ENCODE results near the gene DVL2. TPM values are rescaled to one million over a fixed set of nuclear protein-coding genes. Genes with fewer than 3 reads are reported as not detected.

The DVL2 gene
- 10 to 100 TPM; 35.1 to 61.6 TPM for total RNA-seq

- Mint-ChIP-seq H3K4me3 (peak within 1 kb of the TSS; percentile 91), H3K36me3 (peaks cover 11% of the 10 kb centered on the region), H3K9me3 (no peaks in the 10 kb centered on the region), H3K27ac (peak within 1 kb of the TSS; percentile 73 to 87), H3K4me1 (ENCODE audit: low read depth in 2 of 2) (peaks cover 43 to 47% of the 10 kb centered on the region in 2 donors), H3K27me3 (no peaks in the 10 kb centered on the region)
- peak; percentile 72 to 80 for ATAC-seq
- peak; percentile 95 for DNase-seq (ENCODE audit: low spot score)
Observed at GRCh38 chr17:7234083-7234951, at the start of gene DVL2. Gene DVL2, minus strand, starts transcription at chr17:7234517. Its CDS starts 255 bp downstream, at chr17:7234262.

- H3K27me3 Mint-ChIP-seq: peaks cover 13 to 22% of the 10 kb centered on the region in 2 donors
- peaks cover 21 to 26% of the 10 kb centered on the region in 2 donors for H3K4me1 Mint-ChIP-seq (ENCODE audit: low read depth in 2 of 2)
- H3K9me3 Mint-ChIP-seq: no peaks in the 10 kb centered on the region
- no peaks in the 10 kb centered on the region for H3K36me3 Mint-ChIP-seq
- peak overlapping the region in 1 of 2 donors; percentile 47 for H3K27ac Mint-ChIP-seq
- H3K4me3 Mint-ChIP-seq: no peak overlapping the region
- ATAC-seq: no peak
- no peak for DNase-seq (ENCODE audit: low spot score)
Observed at GRCh38 chr17:7283471-7284216, 49.3 kb upstream of the DVL2 start.

- Mint-ChIP-seq H3K4me3 (peak overlapping the region; percentile 34), H3K27me3 (peaks cover 7 to 16% of the 10 kb centered on the region in 2 donors), H3K27ac (no peak overlapping the region), H3K9me3 (no peaks in the 10 kb centered on the region), H3K4me1 (ENCODE audit: low read depth in 2 of 2) (peaks cover 21 to 26% of the 10 kb centered on the region in 2 donors), H3K36me3 (no peaks in the 10 kb centered on the region)
- DNase-seq (ENCODE audit: low spot score): no peak
- ATAC-seq: no peak
Observed at GRCh38 chr17:7282752-7283321, 48.5 kb upstream of the DVL2 start.

- no peak for DNase-seq (ENCODE audit: low spot score)
- peaks cover 7 to 13% of the 10 kb centered on the region in 2 donors for H3K27me3 Mint-ChIP-seq
- peak overlapping the region; percentile 78 for H3K4me3 Mint-ChIP-seq
- H3K9me3 Mint-ChIP-seq: no peaks in the 10 kb centered on the region
- ATAC-seq: no peak
- H3K4me1 Mint-ChIP-seq (ENCODE audit: low read depth in 2 of 2): peaks cover 21 to 26% of the 10 kb centered on the region in 2 donors
- H3K27ac Mint-ChIP-seq: no peak overlapping the region
- H3K36me3 Mint-ChIP-seq: no peaks in the 10 kb centered on the region
Observed at GRCh38 chr17:7281953-7282751, 47.8 kb upstream of the DVL2 start.

- Mint-ChIP-seq H3K27ac (no peak within 1 kb of the TSS), H3K27me3 (peaks cover 7 to 12% of the 10 kb centered on the region in 2 donors), H3K4me3 (peak within 1 kb of the TSS; percentile 78), H3K4me1 (ENCODE audit: low read depth in 2 of 2) (peaks cover 21 to 26% of the 10 kb centered on the region in 2 donors), H3K36me3 (no peaks in the 10 kb centered on the region), H3K9me3 (no peaks in the 10 kb centered on the region)
- ATAC-seq: peak; percentile 90 to 93
- peak; percentile 90 for DNase-seq (ENCODE audit: low spot score)
Observed at GRCh38 chr17:7281074-7281952, 47.0 kb upstream of the DVL2 start, which contains the start of gene SLC2A4. Gene SLC2A4, plus strand, starts transcription at chr17:7281718. Its CDS starts 217 bp downstream, at chr17:7281935.

- peak overlapping the region in 1 of 2 donors; percentile 2 for H3K27ac Mint-ChIP-seq
Observed at GRCh38 chr17:7280519-7281073, 46.3 kb upstream of the DVL2 start.

GRCh38 chr17:7279448-7279847, 45.1 kb upstream of the DVL2 start:
- no peak overlapping the region for H3K27ac Mint-ChIP-seq
- no peaks in the 10 kb centered on the region for H3K36me3 Mint-ChIP-seq
- no peak for DNase-seq (ENCODE audit: low spot score)
- H3K9me3 Mint-ChIP-seq: no peaks in the 10 kb centered on the region
- peaks cover 7 to 10% of the 10 kb centered on the region in 2 donors for H3K27me3 Mint-ChIP-seq
- H3K4me1 Mint-ChIP-seq (ENCODE audit: low read depth in 2 of 2): peaks cover 21 to 26% of the 10 kb centered on the region in 2 donors
- ATAC-seq: no peak
- no peak overlapping the region for H3K4me3 Mint-ChIP-seq

More at GRCh38 chr17:7280519-7281073, 46.3 kb upstream of the DVL2 start:
- Mint-ChIP-seq H3K27me3 (peaks cover 7 to 10% of the 10 kb centered on the region in 2 donors), H3K4me1 (ENCODE audit: low read depth in 2 of 2) (peaks cover 21 to 26% of the 10 kb centered on the region in 2 donors), H3K36me3 (no peaks in the 10 kb centered on the region), H3K4me3 (peak overlapping the region; percentile 78), H3K9me3 (no peaks in the 10 kb centered on the region)
- ATAC-seq: peak; percentile 85 to 86
- DNase-seq (ENCODE audit: low spot score): peak; percentile 87

GRCh38 chr17:7266784-7267183, 32.5 kb upstream of the DVL2 start:
- H3K27me3 Mint-ChIP-seq: peaks cover 20 to 25% of the 10 kb centered on the region in 2 donors
- no peak overlapping the region for H3K27ac Mint-ChIP-seq
- ATAC-seq: no peak
- no peak for DNase-seq (ENCODE audit: low spot score)
- H3K36me3 Mint-ChIP-seq: no peaks in the 10 kb centered on the region
- peaks cover 15 to 17% of the 10 kb centered on the region in 2 donors for H3K4me1 Mint-ChIP-seq (ENCODE audit: low read depth in 2 of 2)
- no peak overlapping the region for H3K4me3 Mint-ChIP-seq
- no peaks in the 10 kb centered on the region for H3K9me3 Mint-ChIP-seq

GRCh38 chr17:7263801-7264078, 29.4 kb upstream of the DVL2 start:
- Mint-ChIP-seq H3K4me3 (peak overlapping the region; percentile 67), H3K4me1 (ENCODE audit: low read depth in 2 of 2) (peaks cover 17 to 24% of the 10 kb centered on the region in 2 donors), H3K27ac (peak overlapping the region in 1 of 2 donors; percentile 49), H3K27me3 (peaks cover 20 to 25% of the 10 kb centered on the region in 2 donors), H3K9me3 (no peaks in the 10 kb centered on the region), H3K36me3 (no peaks in the 10 kb centered on the region)
- DNase-seq (ENCODE audit: low spot score) (no peak), ATAC-seq (no peak)

GRCh38 chr17:7262935-7263800, 28.9 kb upstream of the DVL2 start:
- Mint-ChIP-seq H3K4me1 (ENCODE audit: low read depth in 2 of 2) (peaks cover 17 to 24% of the 10 kb centered on the region in 2 donors), H3K27me3 (peaks cover 20 to 25% of the 10 kb centered on the region in 2 donors), H3K27ac (peak overlapping the region in 1 of 2 donors; percentile 49), H3K36me3 (no peaks in the 10 kb centered on the region), H3K4me3 (peak overlapping the region; percentile 67), H3K9me3 (no peaks in the 10 kb centered on the region)
- DNase-seq (ENCODE audit: low spot score) (no peak), ATAC-seq (peak in 1 of 2 donors; percentile 11)

- no peak for DNase-seq (ENCODE audit: low spot score)
- Mint-ChIP-seq H3K4me1 (ENCODE audit: low read depth in 2 of 2) (peaks cover 17 to 24% of the 10 kb centered on the region in 2 donors), H3K27ac (peak within 1 kb of the TSS in 1 of 2 donors; percentile 49)
Observed at GRCh38 chr17:7262192-7262934, 28.0 kb upstream of the DVL2 start, which contains the start of gene CLDN7. Gene CLDN7, minus strand, starts transcription at chr17:7262478. Its CDS starts 435 bp downstream, at chr17:7262043.

More at GRCh38 chr17:7262192-7262934, 28.0 kb upstream of the DVL2 start, which contains the start of gene CLDN7:
- no peaks in the 10 kb centered on the region for H3K9me3 Mint-ChIP-seq
- no peaks in the 10 kb centered on the region for H3K36me3 Mint-ChIP-seq
- peak within 1 kb of the TSS; percentile 67 for H3K4me3 Mint-ChIP-seq
- no peak for ATAC-seq
- peaks cover 20 to 25% of the 10 kb centered on the region in 2 donors for H3K27me3 Mint-ChIP-seq
